ENCODE measurements around the gene ENAH.

GRCh38 chr1:225678545-225678944, 25.6 kb upstream of the ENAH start:
- TF ChIP-seq CTCF (IDR thresholded peaks at IDR 0.05; ENCODE audit: insufficient read depth, low read length, poor library complexity, severe bottlenecking), result no peak
- TF ChIP-seq EZH2phosphoT487 (conservative IDR thresholded peaks at IDR 0.05; ENCODE audit: low read length), result no peak
